Measurements from ENCODE around the gene ZNF774. TPM values are rescaled to one million over a fixed set of nuclear protein-coding genes. Genes with fewer than 3 reads are reported as not detected.

The ZNF774 gene
- total and polyA plus RNA-seq, 2 of the 8 experiments (the other 6 are each of a cell fraction or from before 2014, with no cell fraction given): 0.82 to 2.6 TPM

- no peak overlapping the region for H4K8ac ChIP-seq (ENCODE audit: extremely low read depth, insufficient read depth, low read length)
- no peak for TF ChIP-seq SIRT6 (IDR thresholded peaks at IDR 0.05; ENCODE audit: low read length)
- TF ChIP-seq RXRA (IDR thresholded peaks at IDR 0.05; ENCODE audit: insufficient read depth, low read depth, low read length): no peak
- TF ChIP-seq NRF1 (IDR thresholded peaks at IDR 0.05; ENCODE audit: low read depth, low read length): no peak
- no peak for TF ChIP-seq KDM5A (IDR thresholded peaks at IDR 0.05; ENCODE audit: low read length)
- no peak for TF ChIP-seq CBX5 (IDR thresholded peaks at IDR 0.05; ENCODE audit: low read depth, low read length)
- TF ChIP-seq RFX5 (IDR thresholded peaks at IDR 0.05; ENCODE audit: borderline replicate concordance, low read depth, low read length): no peak
- no peak for TF ChIP-seq RNF2 (IDR thresholded peaks at IDR 0.05; ENCODE audit: borderline replicate concordance, low read depth, low read length, missing control alignments, poor library complexity, severe bottlenecking)
Measured at GRCh38 chr15:90394074-90394473, 42.0 kb downstream of the ZNF774 start.

More at GRCh38 chr15:90394074-90394473, 42.0 kb downstream of the ZNF774 start:
- H3K4me1 ChIP-seq (replicated peaks in 1 of 4; ENCODE audit: control insufficient read depth in 3 of 4, insufficient read depth in 4 of 4, low read length in 3 of 4): peaks cover 9 to 31% (median 27%) of the 10 kb centered on the region in 4 experiments
- 100% methylated on average over 1 of the region's 1 CpG; no CpG with 5 or more reads in 1 of the 2 experiments for WGBS, 2 experiments (ENCODE audit: extremely low coverage in 1 of 2, insufficient coverage in 1 of 2, insufficient read length in 1 of 2, insufficient replicate concordance in 2 of 2, low coverage in 1 of 2, low lambda C conversion rate in 2 of 2, missing lambda C conversion rate in 1 of 2)
- FAIRE-seq (no peak), DNase-seq (ENCODE audit: low read depth in 1 of 2, low spot score in 2 of 2) (no peak)
- no peak overlapping the region; the same call in 1 of the 2 replicates for H3K18ac ChIP-seq (ENCODE audit: extremely low read depth, low read length)
- H3K79me1 ChIP-seq (ENCODE audit: low read depth, low read length): no peaks in the 10 kb centered on the region; the same call in 1 of the 2 replicates
- no peak overlapping the region for H3K23ac ChIP-seq (ENCODE audit: insufficient read length)
- H2AFZ ChIP-seq (ENCODE audit: low read length): no peak overlapping the region
- H2BK120ac ChIP-seq (replicated peaks; ENCODE audit: low read depth, low read length): no peak overlapping the region
- CTCF ChIA-PET (ENCODE audit: partially characterized antibody): interaction anchor here (0.9 to 1.7 kb wide), 9 partner anchors 12 to 100 kb away, joined by 3 to 5 read pairs (median 3); no protein-coding TSS in a partner anchor
- H3K23me2 ChIP-seq (ENCODE audit: low read depth, low read length): no peaks in the 10 kb centered on the region; the same call in 1 of the 2 replicates
- POLR2A ChIA-PET (ENCODE audit: partially characterized antibody): interaction anchor here (1.6 to 4.8 kb wide), 2 partner anchors 13 to 18 kb away, joined by 5 to 25 read pairs; no protein-coding TSS in a partner anchor
- no peak overlapping the region for H3K56ac ChIP-seq (replicated peaks; ENCODE audit: insufficient read length, low read depth, low read length)
- peaks cover 0 to 6% (median 0%) of the 10 kb centered on the region in 4 experiments; a peak in 1 of 8 replicates for H3K36me3 ChIP-seq (ENCODE audit: control insufficient read depth in 2 of 4, insufficient read depth in 4 of 4, low read length in 3 of 4)
- no peaks in the 10 kb centered on the region for H3K9me3 ChIP-seq (ENCODE audit: insufficient read depth in 2 of 2, low read depth in 1 of 2, low read length in 1 of 2)
- 0 out of 2 replicates have a peak overlapping the region, but pooled peaks have one; percentile 90 for H2AK5ac ChIP-seq (ENCODE audit: low read depth, low read length)
- peak overlapping the region in 1 of 2 experiments; percentile 47; a peak in 2 of 4 replicates for H3K4me2 ChIP-seq (ENCODE audit: insufficient read depth in 1 of 2, low read depth in 2 of 2, low read length in 2 of 2)
- peaks cover 5 to 80% of the 10 kb centered on the region in 2 experiments for H3K79me2 ChIP-seq (ENCODE audit: control insufficient read depth in 1 of 2, insufficient read depth in 2 of 2, low read length in 2 of 2)
- H3K27me3 ChIP-seq (replicated peaks in 1 of 4; ENCODE audit: control insufficient read depth in 3 of 4, extremely low read depth in 1 of 4, insufficient read depth in 3 of 4, low read length in 3 of 4): no peaks in the 10 kb centered on the region
- no peak overlapping the region for H3K27ac ChIP-seq (ENCODE audit: low read depth, low read length)
- H4K91ac ChIP-seq (replicated peaks; ENCODE audit: insufficient read length, low read length): peak overlapping the region; percentile 67
- H2BK12ac ChIP-seq (ENCODE audit: low read depth, low read length): peak overlapping the region; percentile 35; the same call in 1 of the 2 replicates
- no peak overlapping the region for H3K4ac ChIP-seq (replicated peaks; ENCODE audit: insufficient read length, low read depth, low read length)
- H2BK5ac ChIP-seq (ENCODE audit: low read depth, low read length): peak overlapping the region; percentile 88; the same call in 1 of the 2 replicates
- 0 out of 2 replicates have a peak overlapping the region, but pooled peaks have one; percentile 62 for H2BK20ac ChIP-seq (ENCODE audit: low read length)
- no peak overlapping the region for H2BK15ac ChIP-seq (ENCODE audit: low read length)
- H4K20me1 ChIP-seq (replicated peaks in 1 of 2; ENCODE audit: control insufficient read depth in 1 of 2, insufficient read depth in 2 of 2, low read length in 2 of 2): no peaks in the 10 kb centered on the region
- no peak overlapping the region for H3K4me3 ChIP-seq (ENCODE audit: extremely low read depth in 1 of 4, insufficient read depth in 2 of 4, low read depth in 3 of 4, low read length in 4 of 4)
- peak overlapping the region; percentile 59 for H4K5ac ChIP-seq (ENCODE audit: insufficient read length, low read depth, low read length)
- no peak overlapping the region for H3K14ac ChIP-seq (ENCODE audit: insufficient read length)
- H3K9ac ChIP-seq (replicated peaks in 1 of 4; ENCODE audit: extremely low read depth in 1 of 4, low read depth in 3 of 4, low read length in 3 of 4): no peak overlapping the region

Measured in H1 (cell line).